H1 (cell line): Measurements from ENCODE around the gene OR51V1. TPM values are rescaled to one million over a fixed set of nuclear protein-coding genes. Genes with fewer than 3 reads are reported as not detected.

Experiments used
- CTCF ChIA-PET: fragments of 300-600 bp; sonication (Branson Sonifier 250); formaldehyde crosslinking; loops from one replicate; lab custom pipeline; 2021; ENCODE audit not compliant: partially characterized antibody; lab: Charles Lee
- POLR2A ChIA-PET: fragments of 300-600 bp; sonication (Branson Sonifier 250); formaldehyde crosslinking; loops from one replicate; lab custom pipeline; 2021; ENCODE audit warnings: inconsistent platforms; ENCODE audit not compliant: partially characterized antibody; lab: Charles Lee
- DNase-seq, 2 experiments: peaks; one replicate each; pipeline versions ENCODE4 v3.0.0 to v3.0.0-alpha.2; 2010 to 2022; ENCODE audit warnings: low spot score in 2 of 2, low read depth in 1 of 2, mixed read lengths in 1 of 2
- FAIRE-seq: peaks from 2 replicates; lab custom pipeline; 2011; peaks lifted over from hg19 to GRCh38; lab: Jason Lieb, UNC
- H2AFZ ChIP-seq: 2 replicates; pipeline ENCODE4 v1.8.1; 2012; ENCODE audit warnings: low read length, inconsistent platforms
- H2AK5ac ChIP-seq: 2 replicates; pipeline ENCODE4 v1.6.1; 2013; ENCODE audit warnings: low read depth, low read length
- H2BK120ac ChIP-seq: replicated peaks from 2 replicates; pipeline ENCODE3; 2013; ENCODE audit warnings: low read depth, low read length, inconsistent platforms
- H2BK12ac ChIP-seq: 2 replicates; pipeline ENCODE4 v1.6.1; 2013; ENCODE audit warnings: low read depth, low read length
- H2BK15ac ChIP-seq: 2 replicates; pipeline ENCODE4 v1.6.1; 2013; ENCODE audit warnings: low read length
- H2BK20ac ChIP-seq: 2 replicates; pipeline ENCODE4 v1.6.1; 2013; ENCODE audit warnings: low read length
- H2BK5ac ChIP-seq: 2 replicates; pipeline ENCODE4 v1.6.1; 2013; ENCODE audit warnings: low read depth, low read length
- H3K14ac ChIP-seq: 2 replicates; pipeline ENCODE4 v1.6.1; 2013; ENCODE audit warnings: inconsistent platforms; ENCODE audit not compliant: insufficient read length
- H3K18ac ChIP-seq: 2 replicates; pipeline ENCODE4 v1.6.1; 2013; ENCODE audit warnings: low read length; ENCODE audit errors: extremely low read depth
- H3K23ac ChIP-seq: 2 replicates; pipeline ENCODE4 v1.6.1; 2013; ENCODE audit warnings: inconsistent platforms; ENCODE audit not compliant: insufficient read length
- H3K23me2 ChIP-seq: 2 replicates; pipeline ENCODE4 v1.6.1; 2013; ENCODE audit warnings: low read depth, low read length
- H3K27ac ChIP-seq: 2 replicates; pipeline ENCODE4 v1.6.1; 2011; ENCODE audit warnings: low read depth, low read length, inconsistent platforms
- H3K27me3 ChIP-seq, 4 experiments: replicated peaks in 1 of 4; 1 replicate in 1 of 4; 2 replicates in 3 of 4; pipeline versions ENCODE4 v1.6.1 to v1.8.1; 2011 to 2013; ENCODE audit warnings: low read length in 3 of 4, mild to moderate bottlenecking in 3 of 4, inconsistent platforms in 2 of 4, mixed read lengths in 2 of 4, moderate library complexity in 1 of 4; ENCODE audit not compliant: control insufficient read depth in 3 of 4, insufficient read depth in 3 of 4; ENCODE audit errors: extremely low read depth in 1 of 4
- H3K36me3 ChIP-seq, 4 experiments: 2 replicates each; pipeline versions ENCODE4 v1.6.1 to v1.8.1; 2011 to 2013; ENCODE audit warnings: mild to moderate bottlenecking in 4 of 4, low read length in 3 of 4, moderate library complexity in 2 of 4, control low read depth in 1 of 4, inconsistent platforms in 1 of 4; ENCODE audit not compliant: insufficient read depth in 4 of 4, control insufficient read depth in 2 of 4
- H3K4ac ChIP-seq: replicated peaks from 2 replicates; pipeline ENCODE3; 2013; ENCODE audit warnings: low read length, low read depth, mixed read lengths, inconsistent platforms; ENCODE audit not compliant: insufficient read length
- H3K4me1 ChIP-seq, 4 experiments: replicated peaks in 1 of 4; 1 replicate in 1 of 4; 2 replicates in 3 of 4; pipeline versions ENCODE4 v1.6.1 to v1.8.1; 2011 to 2013; ENCODE audit warnings: low read length in 3 of 4, inconsistent platforms in 2 of 4, mixed read lengths in 1 of 4; ENCODE audit not compliant: insufficient read depth in 4 of 4, control insufficient read depth in 3 of 4
- H3K4me2 ChIP-seq, 2 experiments: 2 replicates each; pipeline versions ENCODE4 v1.6.1 to v1.8.1; 2011 to 2013; ENCODE audit warnings: low read depth in 2 of 2, low read length in 2 of 2, control low read depth in 1 of 2, inconsistent platforms in 1 of 2, mild to moderate bottlenecking in 1 of 2; ENCODE audit not compliant: insufficient read depth in 1 of 2
- H3K4me3 ChIP-seq, 4 experiments: fragments of 200-600, 300-600 bp in 1 of 4; sonication (generic), shearing (Covaris generic), sonication (Bioruptor Twin) in 1 of 4; 2 replicates each; pipeline versions ENCODE4 v1.5.1 to v1.8.1; 2011 to 2016; ENCODE audit warnings: low read length in 4 of 4, low read depth in 3 of 4, control low read depth in 2 of 4, inconsistent platforms in 2 of 4, mild to moderate bottlenecking in 2 of 4, mixed read lengths in 1 of 4, moderate library complexity in 1 of 4; ENCODE audit not compliant: insufficient read depth in 2 of 4; ENCODE audit errors: extremely low read depth in 1 of 4
- H3K56ac ChIP-seq: replicated peaks from 2 replicates; pipeline ENCODE3; 2013; ENCODE audit warnings: low read depth, mild to moderate bottlenecking, mixed read lengths, low read length, inconsistent platforms; ENCODE audit not compliant: insufficient read length
- H3K79me1 ChIP-seq: 2 replicates; pipeline ENCODE4 v1.6.1; 2013; ENCODE audit warnings: low read depth, low read length, control low read depth
- H3K79me2 ChIP-seq, 2 experiments: 2 replicates each; pipeline versions ENCODE4 v1.6.1 to v1.8.1; 2012 to 2013; ENCODE audit warnings: low read length in 2 of 2, mild to moderate bottlenecking in 2 of 2, inconsistent platforms in 1 of 2; ENCODE audit not compliant: insufficient read depth in 2 of 2, control insufficient read depth in 1 of 2
- H3K9ac ChIP-seq, 4 experiments: replicated peaks in 1 of 4; 1 replicate in 1 of 4; 2 replicates in 3 of 4; pipeline versions ENCODE4 v1.6.1 to v1.8.1; 2011 to 2013; ENCODE audit warnings: low read depth in 3 of 4, low read length in 3 of 4, control low read depth in 2 of 4, mild to moderate bottlenecking in 2 of 4, moderate library complexity in 2 of 4, inconsistent platforms in 1 of 4; ENCODE audit errors: extremely low read depth in 1 of 4
- H3K9me3 ChIP-seq, 2 experiments: 2 replicates each; pipeline versions ENCODE4 v1.6.1 to v1.8.1; 2012 to 2013; ENCODE audit warnings: mild to moderate bottlenecking in 2 of 2, moderate library complexity in 2 of 2, control low read depth in 1 of 2, inconsistent platforms in 1 of 2, low read depth in 1 of 2, low read length in 1 of 2, mixed read lengths in 1 of 2; ENCODE audit not compliant: insufficient read depth in 2 of 2
- H4K20me1 ChIP-seq, 2 experiments: replicated peaks in 1 of 2; 2 replicates each; pipeline versions ENCODE3 to v1.8.1; 2011 to 2013; ENCODE audit warnings: inconsistent platforms in 2 of 2, low read length in 2 of 2, mild to moderate bottlenecking in 1 of 2; ENCODE audit not compliant: insufficient read depth in 2 of 2, control insufficient read depth in 1 of 2
- H4K5ac ChIP-seq: 2 replicates; pipeline ENCODE4 v1.6.1; 2013; ENCODE audit warnings: low read length, low read depth, mixed read lengths, inconsistent platforms; ENCODE audit not compliant: insufficient read length
- H4K8ac ChIP-seq: 2 replicates; pipeline ENCODE4 v1.8.0; 2013; ENCODE audit warnings: mild to moderate bottlenecking, moderate library complexity, low read length, inconsistent platforms; ENCODE audit not compliant: insufficient read depth; ENCODE audit errors: extremely low read depth
- H4K91ac ChIP-seq: replicated peaks from 2 replicates; pipeline ENCODE3; 2013; ENCODE audit warnings: low read length, mixed read lengths, inconsistent platforms; ENCODE audit not compliant: insufficient read length
- JUN ChIP-seq: IDR thresholded peaks from 2 replicates; pipeline ENCODE4 v1.6.1; 2011; ENCODE audit warnings: low read depth, mild to moderate bottlenecking, improper control_type of control experiment, low read length
- SIX5 ChIP-seq: IDR thresholded peaks from 2 replicates; pipeline ENCODE4 v1.6.1; 2011; ENCODE audit warnings: mild to moderate bottlenecking, low read depth, low read length
- SP1 ChIP-seq: IDR thresholded peaks from 2 replicates; pipeline ENCODE4 v1.6.1; 2011; ENCODE audit warnings: low read depth, low read length
- polyA plus RNA-seq, 7 experiments: library from polyadenylated mRNA; depleted of rRNA in 3 of 7; stranded (reverse) in 5 of 7; unstranded in 2 of 7; fragments of >200 nt in 5 of 7; fragments of 200-250 nt in 2 of 7; gene quantifications; 1 replicate in 5 of 7; 2 replicates in 1 of 7; 4 replicates in 1 of 7; pipeline versions ENCODE4 v1.2.1 to v1.2.3, GENCODE V29; 2011 to 2013; ENCODE audit warnings: missing spikeins in 2 of 7, mixed read lengths in 2 of 7
- total RNA-seq: library from RNA; stranded (reverse); fragmentation: NEBNext Ultra II Directional; extraction: Animal tissue kit (Norgen Biotek cat#: 25700); gene quantifications from 2 replicates; pipeline ENCODE4 v1.2.1, GENCODE V29; 2021

The OR51V1 gene
- total and polyA plus RNA-seq, 2 of the 8 experiments (the other 6 are each of a cell fraction or from before 2014, with no cell fraction given), result not detected

DNA sequence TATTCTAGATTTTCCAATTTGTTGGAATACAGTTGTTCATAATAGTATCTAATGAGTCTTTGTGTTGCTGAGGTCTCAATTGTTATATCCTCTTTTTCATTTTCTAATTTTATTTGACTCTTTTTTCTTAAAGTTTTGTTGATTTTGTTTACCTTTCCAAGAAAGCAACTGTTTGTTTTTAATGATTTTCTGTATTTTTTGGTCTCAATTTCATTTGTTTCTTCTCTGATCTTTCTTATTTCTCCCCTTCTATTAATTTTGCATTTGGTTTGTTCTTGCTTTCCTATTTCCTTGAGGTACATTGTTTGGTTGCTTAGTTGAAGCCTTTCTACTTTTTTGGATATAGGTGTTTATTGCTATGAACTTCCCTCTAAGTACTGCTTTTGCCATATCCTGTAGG lies 40.7 kb downstream of the OR51V1 start:
- no peak for TF ChIP-seq JUN
- TF ChIP-seq SP1, result no peak
- no peak for TF ChIP-seq SIX5

More for the DNA sequence above, 40.7 kb downstream of the OR51V1 start:
- H2BK5ac ChIP-seq, result no peak overlapping the region
- ChIA-PET POLR2A (no interaction called here), CTCF (no interaction called here)
- H3K4me2 ChIP-seq, result no peak overlapping the region
- H3K9ac ChIP-seq, result no peak overlapping the region
- H2AFZ ChIP-seq, result no peak overlapping the region
- no peak overlapping the region for H3K27ac ChIP-seq
- H3K27me3 ChIP-seq, result no peaks in the 10 kb centered on the region
- H3K4me1 ChIP-seq, result no peaks in the 10 kb centered on the region
- no peak overlapping the region for H3K4ac ChIP-seq
- no peak overlapping the region for H4K5ac ChIP-seq
- H3K79me1 ChIP-seq, result no peaks in the 10 kb centered on the region
- no peak overlapping the region for H3K18ac ChIP-seq
- H3K36me3 ChIP-seq, result no peaks in the 10 kb centered on the region
- H4K8ac ChIP-seq, result no peak overlapping the region
- no peak overlapping the region for H2BK20ac ChIP-seq
- no peak overlapping the region for H3K23ac ChIP-seq
- H2BK120ac ChIP-seq, result no peak overlapping the region
- no peak overlapping the region for H3K56ac ChIP-seq
- H3K9me3 ChIP-seq, result no peaks in the 10 kb centered on the region
- FAIRE-seq (no peak), DNase-seq (no peak)
- H2BK12ac ChIP-seq, result no peak overlapping the region
- no peak overlapping the region for H3K4me3 ChIP-seq
- no peak overlapping the region for H2AK5ac ChIP-seq
- no peak overlapping the region for H3K14ac ChIP-seq
- no peaks in the 10 kb centered on the region for H4K20me1 ChIP-seq
- H4K91ac ChIP-seq, result no peak overlapping the region
- H2BK15ac ChIP-seq, result no peak overlapping the region
- no peaks in the 10 kb centered on the region for H3K79me2 ChIP-seq
- H3K23me2 ChIP-seq, result no peaks in the 10 kb centered on the region
